ENCODE measurements around the gene EML6. TPM values are rescaled to one million over a fixed set of nuclear protein-coding genes. Genes with fewer than 3 reads are reported as not detected.

The EML6 gene
- total RNA-seq: 1 to 10 TPM; 2.6 to 2.7 TPM
- under 1 TPM in 1 of 2 donors, not detected in 1; 0.95 TPM for polyA plus RNA-seq
- long read RNA-seq, donor 1, partial matches to known transcripts: 1 of 3 reads
- long read RNA-seq, donor 1, other reads (novel, unspliced or antisense): 2 of 3 reads
- long read RNA-seq, donor 2, partial matches to known transcripts: 0 of 2 reads
- long read RNA-seq, donor 2, other reads (novel, unspliced or antisense): 2 of 2 reads

- DNase-seq (peak; percentile 99), ATAC-seq (ENCODE audit: low FRiP score) (peak; percentile 100)
- 0% methylated on average over 86 to 90 of the region's 90 CpGs for WGBS, 2 donors
- intact Hi-C loops (cut with DNase I): loop anchor here in 1 of 2 donors (10.0 kb wide), 1 partner anchor 451 kb away; no protein-coding TSS in a partner anchor
- Histone ChIP-seq H3K27ac (ENCODE audit: low read depth in 1 of 2, low read length in 2 of 2) (peak within 1 kb of the TSS in 1 of 2 donors; percentile 28), H3K4me3 (ENCODE audit: low read length in 2 of 2) (peak within 1 kb of the TSS; percentile 70 to 72), H3K4me1 (ENCODE audit: control insufficient read depth in 1 of 2, insufficient read depth in 2 of 2, low read length in 2 of 2) (peaks cover 0 to 4% of the 10 kb centered on the region in 2 donors), H3K27me3 (ENCODE audit: control insufficient read depth in 1 of 2, insufficient read depth in 2 of 2, low read length in 1 of 2) (no peaks in the 10 kb centered on the region), H3K9me3 (ENCODE audit: control insufficient read depth, low read length) (no peaks in the 10 kb centered on the region), H3K36me3 (ENCODE audit: control insufficient read depth in 1 of 2, insufficient read depth in 2 of 2, low read length in 1 of 2) (no peaks in the 10 kb centered on the region)
These were observed at the start of gene EML6 for GRCh38 chr2:54723131-54723995. TSS of gene EML6 (plus strand) at chr2:54723662. CDS start at chr2:54725062, 1,400 bp downstream.

GRCh38 chr2:54675281-54675680 lies 48.2 kb upstream of the EML6 start:
- H3K4me3 ChIP-seq (ENCODE audit: low read length in 2 of 2): no peak overlapping the region
- no peaks in the 10 kb centered on the region for H3K4me1 ChIP-seq (ENCODE audit: control insufficient read depth in 1 of 2, insufficient read depth in 2 of 2, low read length in 2 of 2)
- H3K36me3 ChIP-seq (ENCODE audit: control insufficient read depth in 1 of 2, insufficient read depth in 2 of 2, low read length in 1 of 2): peaks cover 0 to 5% of the 10 kb centered on the region in 2 donors
- H3K27ac ChIP-seq (ENCODE audit: low read depth in 1 of 2, low read length in 2 of 2): no peak overlapping the region
- WGBS, 2 donors: 69 to 76% methylated on average over 8 of the region's 8 CpGs
- intact Hi-C loops (cut with DNase I): no loop called here
- ATAC-seq (ENCODE audit: low FRiP score) (no peak), DNase-seq (no peak)
- H3K9me3 ChIP-seq (ENCODE audit: control insufficient read depth, low read length): no peaks in the 10 kb centered on the region
- H3K27me3 ChIP-seq (ENCODE audit: control insufficient read depth in 1 of 2, insufficient read depth in 2 of 2, low read length in 1 of 2): no peaks in the 10 kb centered on the region

- no peaks in the 10 kb centered on the region for H3K27me3 ChIP-seq (ENCODE audit: control insufficient read depth in 1 of 2, insufficient read depth in 2 of 2, low read length in 1 of 2)
- ATAC-seq (ENCODE audit: low FRiP score) (no peak), DNase-seq (no peak)
- H3K4me3 ChIP-seq (ENCODE audit: low read length in 2 of 2): no peak overlapping the region
- intact Hi-C loops (cut with DNase I): no loop called here
- no peaks in the 10 kb centered on the region for H3K4me1 ChIP-seq (ENCODE audit: control insufficient read depth in 1 of 2, insufficient read depth in 2 of 2, low read length in 2 of 2)
- H3K27ac ChIP-seq (ENCODE audit: low read depth in 1 of 2, low read length in 2 of 2): no peak overlapping the region
- H3K36me3 ChIP-seq (ENCODE audit: control insufficient read depth in 1 of 2, insufficient read depth in 2 of 2, low read length in 1 of 2): peaks cover 0 to 4% of the 10 kb centered on the region in 2 donors
- WGBS, 2 donors: 29 to 35% methylated on average over 11 of the region's 11 CpGs
- no peaks in the 10 kb centered on the region for H3K9me3 ChIP-seq (ENCODE audit: control insufficient read depth, low read length)
These were observed 47.7 kb upstream of the EML6 start for GRCh38 chr2:54675738-54676137.

GRCh38 chr2:54676656-54677055 lies 46.8 kb upstream of the EML6 start:
- no peak for DNase-seq
- no peaks in the 10 kb centered on the region for H3K4me1 ChIP-seq (ENCODE audit: control insufficient read depth in 1 of 2, insufficient read depth in 2 of 2, low read length in 2 of 2)
- no peaks in the 10 kb centered on the region for H3K27me3 ChIP-seq (ENCODE audit: control insufficient read depth in 1 of 2, insufficient read depth in 2 of 2, low read length in 1 of 2)
- WGBS, 2 donors: 72 to 77% methylated on average over 2 of the region's 2 CpGs
- no peak overlapping the region for H3K4me3 ChIP-seq (ENCODE audit: low read length in 2 of 2)
- no peaks in the 10 kb centered on the region for H3K9me3 ChIP-seq (ENCODE audit: control insufficient read depth, low read length)
- H3K27ac ChIP-seq (ENCODE audit: low read depth in 1 of 2, low read length in 2 of 2): no peak overlapping the region
- no peaks in the 10 kb centered on the region for H3K36me3 ChIP-seq (ENCODE audit: control insufficient read depth in 1 of 2, insufficient read depth in 2 of 2, low read length in 1 of 2)
- ATAC-seq (ENCODE audit: low FRiP score): no peak
- intact Hi-C loops (cut with DNase I): no loop called here

- no peaks in the 10 kb centered on the region for H3K27me3 ChIP-seq (ENCODE audit: control insufficient read depth in 1 of 2, insufficient read depth in 2 of 2, low read length in 1 of 2)
- ATAC-seq (ENCODE audit: low FRiP score) (no peak), DNase-seq (no peak)
- no peaks in the 10 kb centered on the region for H3K9me3 ChIP-seq (ENCODE audit: control insufficient read depth, low read length)
- WGBS, 2 donors: 93 to 95% methylated on average over 6 of the region's 6 CpGs
- H3K4me1 ChIP-seq (ENCODE audit: control insufficient read depth in 1 of 2, insufficient read depth in 2 of 2, low read length in 2 of 2): no peaks in the 10 kb centered on the region
- H3K27ac ChIP-seq (ENCODE audit: low read depth in 1 of 2, low read length in 2 of 2): no peak overlapping the region
- no peaks in the 10 kb centered on the region for H3K36me3 ChIP-seq (ENCODE audit: control insufficient read depth in 1 of 2, insufficient read depth in 2 of 2, low read length in 1 of 2)
- no peak overlapping the region for H3K4me3 ChIP-seq (ENCODE audit: low read length in 2 of 2)
- intact Hi-C loops (cut with DNase I): no loop called here
These were observed 45.8 kb upstream of the EML6 start for GRCh38 chr2:54677476-54678265.

GRCh38 chr2:54678719-54679118 lies 44.7 kb upstream of the EML6 start:
- Histone ChIP-seq H3K4me1 (ENCODE audit: control insufficient read depth in 1 of 2, insufficient read depth in 2 of 2, low read length in 2 of 2) (no peaks in the 10 kb centered on the region), H3K27me3 (ENCODE audit: control insufficient read depth in 1 of 2, insufficient read depth in 2 of 2, low read length in 1 of 2) (no peaks in the 10 kb centered on the region), H3K4me3 (ENCODE audit: low read length in 2 of 2) (no peak overlapping the region), H3K27ac (ENCODE audit: low read depth in 1 of 2, low read length in 2 of 2) (no peak overlapping the region), H3K9me3 (ENCODE audit: control insufficient read depth, low read length) (no peaks in the 10 kb centered on the region), H3K36me3 (ENCODE audit: control insufficient read depth in 1 of 2, insufficient read depth in 2 of 2, low read length in 1 of 2) (no peaks in the 10 kb centered on the region)
- WGBS, 2 donors: 71 to 77% methylated on average over 3 of the region's 3 CpGs
- intact Hi-C loops (cut with DNase I): no loop called here
- no peak for DNase-seq
- ATAC-seq (ENCODE audit: low FRiP score): no peak

- DNase-seq (no peak), ATAC-seq (ENCODE audit: low FRiP score) (no peak)
- H3K4me1 ChIP-seq (ENCODE audit: control insufficient read depth in 1 of 2, insufficient read depth in 2 of 2, low read length in 2 of 2): no peaks in the 10 kb centered on the region
- H3K27me3 ChIP-seq (ENCODE audit: control insufficient read depth in 1 of 2, insufficient read depth in 2 of 2, low read length in 1 of 2): no peaks in the 10 kb centered on the region
- H3K9me3 ChIP-seq (ENCODE audit: control insufficient read depth, low read length): no peaks in the 10 kb centered on the region
- H3K36me3 ChIP-seq (ENCODE audit: control insufficient read depth in 1 of 2, insufficient read depth in 2 of 2, low read length in 1 of 2): no peaks in the 10 kb centered on the region
- no peak overlapping the region for H3K27ac ChIP-seq (ENCODE audit: low read depth in 1 of 2, low read length in 2 of 2)
- WGBS, 2 donors: 80 to 82% methylated on average over 6 of the region's 6 CpGs
- H3K4me3 ChIP-seq (ENCODE audit: low read length in 2 of 2): no peak overlapping the region
- intact Hi-C loops (cut with DNase I): no loop called here
These were observed 42.9 kb upstream of the EML6 start for GRCh38 chr2:54680397-54681041.

GRCh38 chr2:54681416-54681815 lies 42.0 kb upstream of the EML6 start:
- intact Hi-C loops (cut with DNase I): no loop called here
- Histone ChIP-seq H3K4me3 (ENCODE audit: low read length in 2 of 2) (no peak overlapping the region), H3K27me3 (ENCODE audit: control insufficient read depth in 1 of 2, insufficient read depth in 2 of 2, low read length in 1 of 2) (no peaks in the 10 kb centered on the region), H3K27ac (ENCODE audit: low read depth in 1 of 2, low read length in 2 of 2) (no peak overlapping the region), H3K4me1 (ENCODE audit: control insufficient read depth in 1 of 2, insufficient read depth in 2 of 2, low read length in 2 of 2) (no peaks in the 10 kb centered on the region), H3K36me3 (ENCODE audit: control insufficient read depth in 1 of 2, insufficient read depth in 2 of 2, low read length in 1 of 2) (no peaks in the 10 kb centered on the region), H3K9me3 (ENCODE audit: control insufficient read depth, low read length) (no peaks in the 10 kb centered on the region)
- 90 to 91% methylated on average over 6 of the region's 6 CpGs for WGBS, 2 donors
- ATAC-seq (ENCODE audit: low FRiP score) (no peak), DNase-seq (no peak)

All from aorta (tissue), 5 donors.